CD4-positive, alpha-beta T cell treated with Interleukin-6 for 4 hours (primary cell): ENCODE data around the gene AGBL4.

Experiments
- DNase-seq: peaks from one replicate; pipeline ENCODE4 v3.0.0-alpha.2; 2020; ENCODE audit warnings: mixed read lengths

AGBL4 gene

DNA sequence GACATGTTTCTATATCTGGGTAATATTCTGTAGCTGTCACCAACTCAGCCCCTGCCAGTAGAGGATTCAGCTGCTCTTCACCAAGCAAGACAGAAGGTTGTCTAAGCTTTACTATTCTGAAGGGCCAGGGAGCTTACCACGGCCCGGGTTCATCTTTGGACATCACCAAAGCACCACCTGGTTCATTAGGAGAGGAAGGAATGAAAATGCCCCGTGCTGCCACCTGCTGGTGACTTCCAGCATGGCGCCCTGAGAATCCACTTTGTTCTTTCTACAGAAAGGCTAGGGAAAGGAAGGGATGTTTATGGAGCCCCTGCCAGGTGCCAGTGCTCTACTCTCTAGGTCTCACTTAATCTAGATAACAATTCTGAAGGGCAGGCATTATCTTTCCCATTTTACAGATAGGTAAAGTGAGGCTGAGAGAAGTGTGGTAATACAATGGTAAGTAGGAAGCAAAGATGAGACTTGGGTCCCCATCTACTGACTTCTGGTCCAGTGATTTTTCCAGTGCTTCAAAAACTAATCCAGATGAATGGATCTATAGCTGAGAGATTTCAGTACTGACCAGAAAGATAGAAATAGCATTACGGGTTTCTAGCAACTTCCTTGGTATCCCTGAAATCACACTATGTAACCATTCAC lies 1326.6 kb downstream of the AGBL4 start:
- peak; percentile 49 for DNase-seq

DNA sequence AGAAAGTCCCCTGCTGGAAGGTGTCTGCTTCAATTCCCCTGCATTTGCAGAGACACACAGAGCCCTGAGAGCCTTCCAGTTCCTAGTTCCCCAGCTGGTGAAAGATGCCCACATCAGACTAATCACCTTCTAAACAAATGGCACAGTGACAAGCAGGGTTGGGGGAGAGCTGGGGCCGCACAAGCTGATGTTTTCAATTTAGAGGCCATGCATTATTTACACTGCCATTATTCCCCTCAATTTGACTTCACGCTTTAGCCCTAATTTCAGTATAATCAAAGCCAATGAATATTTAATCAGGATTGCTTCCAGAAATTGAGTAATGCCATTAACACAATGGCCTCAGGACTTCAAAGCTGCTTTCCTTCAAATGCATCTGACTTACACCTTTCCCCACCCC lies 1328.6 kb downstream of the AGBL4 start:
- DNase-seq: no peak

DNA sequence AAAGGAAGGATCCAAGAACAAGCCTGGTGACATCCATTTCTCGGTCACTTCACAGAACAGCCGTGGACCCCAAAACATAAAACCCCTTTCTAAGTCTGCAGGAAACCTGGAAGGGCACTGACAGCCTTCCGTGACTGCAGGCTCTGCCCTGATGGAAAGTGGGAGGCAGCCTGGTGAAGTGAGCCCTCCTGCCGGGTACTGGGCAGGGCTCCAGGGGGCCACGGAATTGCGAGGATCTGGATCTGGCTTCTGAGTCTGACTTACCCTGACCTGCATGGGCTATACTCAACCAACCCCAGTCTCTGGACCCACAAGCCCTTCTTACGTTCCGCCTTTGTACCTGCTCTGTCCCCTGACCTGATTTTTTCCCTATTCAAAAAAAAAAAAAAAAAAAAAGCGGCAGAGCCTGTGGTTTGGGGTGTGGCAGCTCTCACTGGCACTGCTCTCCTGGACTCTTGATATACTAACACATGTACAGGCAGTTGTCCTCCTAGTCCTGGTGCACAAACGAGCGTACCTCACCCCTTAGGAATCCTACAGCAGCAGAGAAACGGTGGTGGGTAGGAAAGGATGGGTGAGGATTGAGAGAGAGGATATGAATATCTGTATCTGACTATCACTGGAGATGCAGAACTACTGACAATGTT lies 1330.0 kb downstream of the AGBL4 start:
- no peak for DNase-seq

DNA sequence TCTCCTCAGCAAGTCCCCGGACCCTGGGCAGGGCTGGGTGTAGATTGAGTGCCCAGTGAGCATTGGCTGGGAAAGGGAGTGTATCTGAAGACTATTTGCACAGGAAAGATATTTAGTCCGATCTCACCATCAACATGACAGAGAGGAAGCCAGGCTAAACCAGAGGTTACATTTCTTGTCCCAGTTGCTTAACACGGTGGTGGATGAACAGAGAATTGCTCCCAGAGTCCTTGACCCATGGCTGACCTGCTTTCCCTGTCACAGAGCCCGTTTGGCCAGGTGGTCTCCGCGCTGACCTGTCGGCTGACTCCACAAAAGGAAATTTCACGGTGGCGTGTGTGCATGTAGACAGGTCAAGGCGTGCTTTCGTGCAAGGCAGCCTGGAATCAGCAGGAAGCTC lies 1330.6 kb downstream of the AGBL4 start:
- no peak for DNase-seq

DNA sequence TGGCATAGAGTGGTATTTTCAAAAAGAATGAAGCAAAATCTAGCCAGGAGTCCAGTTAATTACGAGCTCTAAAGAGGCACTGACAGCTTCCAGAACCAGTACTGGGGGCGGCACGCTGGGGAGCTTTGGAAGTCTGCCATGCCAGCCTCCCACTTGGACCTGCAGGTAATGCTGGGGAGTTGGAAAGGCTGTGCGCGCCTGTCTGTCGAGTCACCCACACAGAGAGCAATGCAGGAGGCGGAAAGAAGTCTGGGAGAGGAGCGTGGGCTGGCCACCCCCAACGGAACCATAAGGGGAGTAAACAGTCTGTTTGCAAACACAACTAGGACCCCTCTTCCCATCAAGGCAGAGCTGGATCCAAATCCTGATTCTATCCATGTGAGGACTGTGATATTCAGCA lies 1331.5 kb downstream of the AGBL4 start:
- no peak for DNase-seq

DNA sequence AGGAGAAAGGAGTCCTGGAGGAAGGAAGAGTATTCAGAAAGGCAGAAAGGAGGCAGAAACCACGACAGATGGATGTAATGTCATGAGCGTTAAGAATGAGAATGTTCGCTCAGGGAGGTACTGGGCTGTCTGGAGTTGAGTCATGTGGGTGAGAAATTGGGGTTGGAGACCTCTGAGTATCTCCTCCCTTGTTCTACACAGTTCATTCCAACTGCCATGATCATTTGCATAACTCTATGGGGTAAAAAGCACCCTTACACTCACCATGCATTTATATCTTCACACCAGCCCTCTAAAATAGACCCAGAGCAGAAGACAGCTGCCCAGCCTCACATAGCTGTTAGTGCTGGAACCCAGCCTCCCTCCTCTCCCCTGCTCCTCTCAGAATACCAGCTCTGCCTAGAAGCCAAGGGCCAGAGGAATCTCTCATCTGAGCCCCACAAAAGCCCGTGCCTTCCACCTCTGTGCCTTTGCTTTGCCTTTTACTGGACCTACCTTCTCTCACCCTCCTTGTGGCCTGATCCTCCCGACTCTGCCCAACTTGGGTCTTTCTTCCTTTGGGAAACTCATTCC lies 1332.2 kb downstream of the AGBL4 start:
- DNase-seq: no peak

DNA sequence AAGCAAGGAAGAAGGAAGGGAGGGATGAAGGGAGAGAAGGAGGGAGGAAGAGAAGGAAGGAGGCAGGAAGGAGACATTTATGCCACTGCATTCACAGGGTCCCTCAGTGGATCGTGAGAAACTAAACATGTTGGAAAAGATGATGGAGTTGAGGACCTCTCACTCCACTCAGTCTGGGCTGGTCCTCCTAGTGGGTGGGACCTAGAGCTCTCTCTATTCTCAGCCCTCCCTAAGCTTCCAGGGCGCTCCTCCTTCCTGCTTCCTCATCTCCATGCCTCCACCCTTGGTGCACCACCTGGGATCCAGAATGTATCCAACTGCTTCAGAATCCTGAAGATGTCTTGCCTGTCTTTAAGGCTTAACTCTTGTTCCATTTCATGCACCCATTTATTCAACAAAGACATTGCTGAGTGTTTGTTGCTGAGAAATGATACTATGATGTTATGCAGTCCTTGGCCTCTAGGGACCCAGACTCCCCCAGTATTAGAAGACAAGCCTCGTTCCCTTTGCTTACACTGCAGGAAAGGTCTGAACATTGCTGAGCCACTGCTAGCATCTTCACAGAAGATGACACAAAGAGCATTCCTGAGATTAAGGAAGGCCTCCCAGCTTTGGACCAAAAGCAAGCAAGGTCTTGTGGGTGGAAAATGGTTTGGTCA lies 1335.5 kb downstream of the AGBL4 start:
- DNase-seq: no peak

DNA sequence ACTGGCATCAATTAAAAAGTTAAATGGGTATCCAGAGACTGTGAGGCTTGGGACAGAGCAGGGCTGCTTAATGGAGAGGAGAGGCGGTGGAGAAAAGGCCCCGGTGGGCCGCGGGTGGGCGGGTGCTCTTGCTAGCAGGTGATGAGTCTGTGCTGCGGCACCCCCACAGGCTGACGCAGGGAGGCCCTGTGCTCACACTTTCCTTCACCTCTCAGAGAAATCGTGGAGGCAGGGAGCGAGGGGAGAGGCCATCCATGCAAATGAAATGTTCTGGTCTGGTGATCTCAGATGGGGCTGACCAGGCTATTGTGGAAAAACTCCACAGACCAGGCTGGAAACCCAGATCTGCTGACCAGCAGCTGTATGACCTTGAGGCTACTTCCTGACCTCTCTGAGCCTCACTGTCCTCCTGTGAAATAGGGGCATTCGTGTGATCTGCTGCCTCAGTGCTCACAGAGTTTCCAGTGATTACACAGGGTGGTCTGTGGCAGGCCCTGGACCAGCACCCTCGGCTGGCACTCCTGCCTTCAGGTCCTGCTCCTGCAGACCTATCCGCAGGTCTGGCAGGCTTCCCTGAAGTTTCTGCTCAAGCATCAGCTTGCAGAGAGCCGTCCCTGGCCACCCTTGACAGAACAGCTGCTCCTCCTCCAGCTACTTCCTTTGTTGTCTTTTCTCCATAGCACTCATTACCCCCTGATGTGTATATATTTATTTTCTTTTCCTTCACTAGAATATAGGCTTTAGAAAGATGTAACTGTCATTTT lies 1336.3 kb downstream of the AGBL4 start:
- no peak for DNase-seq

DNA sequence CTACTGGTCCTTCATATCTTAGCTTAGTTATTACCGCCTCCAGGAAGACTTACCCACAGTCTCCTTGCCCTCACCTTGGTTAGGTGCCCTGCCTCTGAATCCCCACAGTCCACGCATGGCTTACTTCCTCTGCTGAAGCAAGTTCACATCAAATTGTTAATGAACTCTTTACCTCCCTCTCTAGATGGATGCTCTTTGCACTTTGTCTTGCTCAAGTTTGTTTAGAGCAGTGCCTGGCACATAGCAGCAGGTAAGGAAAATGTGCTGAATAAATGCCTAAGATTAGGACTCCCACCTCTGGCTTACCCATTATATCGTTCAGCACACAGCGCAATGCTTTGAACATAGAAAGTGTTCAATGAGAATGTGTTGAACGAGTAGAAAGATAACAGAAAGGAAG lies 1337.6 kb downstream of the AGBL4 start:
- no peak for DNase-seq

DNA sequence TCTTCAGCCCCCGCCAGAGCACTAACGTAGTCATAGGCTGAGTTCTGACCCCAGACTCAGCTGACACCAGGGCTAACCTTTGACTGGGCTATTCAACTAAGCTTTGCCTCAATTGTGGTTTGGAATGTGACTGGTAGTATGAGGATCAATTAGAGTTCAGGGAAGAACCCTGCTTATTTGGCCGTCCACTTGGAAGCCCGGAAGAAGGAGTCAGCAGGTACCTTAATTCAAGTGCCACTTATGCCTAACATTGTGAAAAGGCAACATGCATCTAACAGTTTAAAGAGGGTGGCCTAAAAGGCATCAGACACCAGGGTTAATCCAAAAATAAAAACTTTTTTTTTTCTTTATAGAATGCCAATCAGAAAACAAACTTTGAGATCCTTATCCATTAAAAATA lies 1339.4 kb downstream of the AGBL4 start:
- no peak for DNase-seq

DNA sequence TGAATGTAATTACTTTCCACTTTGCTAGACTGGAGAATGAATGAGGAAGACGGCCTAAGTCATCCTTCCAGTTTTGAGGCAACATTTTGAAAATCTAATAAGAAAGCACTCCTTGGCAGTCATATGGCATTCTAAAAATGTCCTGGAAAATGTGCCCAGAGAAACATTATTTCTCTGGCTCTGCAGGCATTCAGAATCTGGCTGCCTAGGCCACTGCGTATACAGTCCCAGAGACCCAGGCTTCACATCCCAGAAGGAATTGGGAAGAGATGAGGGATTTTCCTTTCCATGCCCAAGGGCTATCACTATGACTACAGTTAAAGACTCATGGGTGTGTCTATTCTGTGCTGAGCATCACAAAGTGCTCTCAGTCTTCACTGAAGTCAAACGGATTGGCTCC lies 1339.9 kb downstream of the AGBL4 start:
- no peak for DNase-seq

DNA sequence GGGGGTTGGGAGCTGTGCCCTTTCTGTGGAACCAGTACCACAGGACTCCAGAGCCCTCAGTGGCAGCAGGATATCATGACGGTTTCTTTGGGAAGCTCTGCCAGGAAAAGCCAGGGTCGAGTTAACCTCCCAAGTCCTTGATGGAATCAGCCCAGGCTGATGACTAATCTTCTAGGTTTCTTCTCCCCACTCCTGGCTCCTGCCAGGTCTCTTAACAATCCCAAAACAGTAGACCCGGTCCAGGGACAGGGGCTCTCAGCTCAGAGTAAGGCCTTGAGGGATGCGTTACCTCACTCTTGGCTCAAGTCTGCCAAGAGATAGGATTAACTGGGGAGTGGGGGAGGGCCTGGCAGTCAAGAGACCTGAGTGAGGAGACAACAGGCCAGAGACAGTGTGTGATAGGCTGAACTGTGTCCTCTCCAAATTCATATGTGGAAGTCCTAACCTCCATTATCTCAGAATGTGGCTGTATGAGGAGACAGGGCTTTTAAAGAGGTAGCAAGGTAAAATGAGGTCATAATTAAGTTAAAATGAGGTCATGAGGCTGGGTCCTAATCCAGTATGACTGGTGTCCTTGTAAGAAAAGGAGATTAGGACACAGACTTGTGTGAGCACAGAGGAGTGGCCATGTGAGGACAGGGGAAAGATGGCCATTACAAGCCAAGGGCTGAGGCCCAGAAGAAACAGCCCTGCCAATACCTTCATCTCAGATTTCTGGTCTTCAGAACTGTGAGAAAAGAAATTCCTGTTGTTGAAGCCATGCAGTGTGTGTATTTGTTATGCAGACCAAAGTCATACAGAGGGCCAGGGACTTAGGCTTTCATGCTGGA lies 1342.1 kb downstream of the AGBL4 start:
- no peak for DNase-seq

DNA sequence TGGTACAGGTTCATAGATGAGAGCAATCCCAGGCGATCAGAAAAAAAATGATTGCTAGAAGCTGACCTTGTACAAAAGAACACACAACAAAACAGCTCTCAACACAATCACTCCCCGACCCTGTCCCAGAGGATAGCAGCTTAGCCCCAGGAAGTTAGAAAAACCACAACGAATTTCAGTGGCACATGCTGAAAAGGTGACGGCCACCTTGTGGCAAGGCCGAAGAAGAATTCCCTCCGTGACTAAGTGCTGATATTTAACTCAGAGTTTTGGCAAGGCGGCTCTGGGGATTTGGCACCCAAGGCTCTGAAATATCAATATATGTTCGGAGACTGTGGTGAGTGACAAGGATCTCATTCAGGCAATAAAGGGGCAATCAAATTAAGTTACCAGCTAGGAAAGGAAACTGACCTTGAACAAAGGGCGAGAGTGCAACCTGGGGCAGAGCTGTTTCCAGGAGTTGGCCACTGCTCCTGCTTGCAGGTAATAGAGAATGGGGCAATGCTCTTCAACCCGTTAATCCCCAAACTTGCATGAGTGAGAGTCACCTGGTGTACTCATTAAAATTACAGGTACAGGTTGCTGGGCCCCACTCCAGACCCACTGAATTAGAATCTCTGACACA lies 1343.2 kb downstream of the AGBL4 start:
- no peak for DNase-seq

DNA sequence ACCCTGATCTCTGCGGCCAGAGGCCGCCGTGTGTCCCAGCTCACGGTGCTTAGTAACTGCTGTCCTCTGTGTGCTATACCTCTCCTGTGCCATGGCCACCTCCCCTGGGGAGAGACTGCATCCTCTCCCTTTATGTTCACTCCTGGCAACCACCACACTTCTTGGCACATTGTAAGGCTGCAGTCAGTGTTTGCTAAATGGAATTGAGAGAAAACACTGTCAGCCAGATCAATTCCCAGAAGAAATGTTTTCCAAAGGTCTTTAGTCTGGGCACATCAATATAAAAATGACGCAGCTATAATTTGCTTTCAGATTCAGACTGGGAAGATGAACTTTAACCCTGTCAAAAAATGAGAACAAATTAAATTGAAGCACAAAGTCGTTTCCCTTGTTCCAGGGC lies 1343.9 kb downstream of the AGBL4 start:
- DNase-seq: no peak

DNA sequence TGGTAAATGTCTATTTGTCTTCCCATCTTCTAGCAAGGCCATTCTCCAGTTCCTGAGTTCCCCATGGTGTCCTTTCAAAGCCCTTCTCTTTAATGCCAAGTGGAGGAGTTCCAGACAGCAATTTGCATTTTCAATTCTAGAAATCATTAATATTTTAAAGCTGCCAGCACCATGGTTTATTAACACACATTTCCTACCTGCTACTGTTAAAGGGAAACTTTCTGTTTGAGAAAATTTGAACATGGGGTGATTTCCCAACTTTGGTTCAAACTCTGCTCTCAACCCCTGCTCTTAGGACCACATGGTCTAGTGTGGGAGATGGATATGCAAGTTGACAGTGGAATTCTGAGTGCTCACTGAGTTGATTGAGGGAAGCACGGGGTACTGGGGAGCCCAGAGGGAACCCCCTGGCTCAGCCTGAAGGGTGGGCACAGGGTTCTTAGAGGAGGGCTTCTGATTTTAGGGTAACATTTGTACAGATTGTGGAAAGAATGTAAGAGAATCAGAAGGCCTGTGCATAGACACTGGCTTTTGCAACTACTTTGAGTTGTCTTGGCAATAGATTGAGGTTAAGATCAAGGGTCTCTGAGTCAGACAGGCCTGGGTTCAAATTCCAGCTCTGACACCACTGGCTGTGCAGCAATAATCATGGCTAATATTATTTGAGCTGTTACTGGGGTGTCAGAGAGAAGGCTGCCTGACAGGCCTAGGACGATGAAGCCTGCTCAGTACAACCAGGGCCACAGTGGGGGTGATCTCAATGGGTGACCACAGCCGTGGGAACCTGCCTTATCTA lies 1344.8 kb downstream of the AGBL4 start:
- DNase-seq: no peak

DNA sequence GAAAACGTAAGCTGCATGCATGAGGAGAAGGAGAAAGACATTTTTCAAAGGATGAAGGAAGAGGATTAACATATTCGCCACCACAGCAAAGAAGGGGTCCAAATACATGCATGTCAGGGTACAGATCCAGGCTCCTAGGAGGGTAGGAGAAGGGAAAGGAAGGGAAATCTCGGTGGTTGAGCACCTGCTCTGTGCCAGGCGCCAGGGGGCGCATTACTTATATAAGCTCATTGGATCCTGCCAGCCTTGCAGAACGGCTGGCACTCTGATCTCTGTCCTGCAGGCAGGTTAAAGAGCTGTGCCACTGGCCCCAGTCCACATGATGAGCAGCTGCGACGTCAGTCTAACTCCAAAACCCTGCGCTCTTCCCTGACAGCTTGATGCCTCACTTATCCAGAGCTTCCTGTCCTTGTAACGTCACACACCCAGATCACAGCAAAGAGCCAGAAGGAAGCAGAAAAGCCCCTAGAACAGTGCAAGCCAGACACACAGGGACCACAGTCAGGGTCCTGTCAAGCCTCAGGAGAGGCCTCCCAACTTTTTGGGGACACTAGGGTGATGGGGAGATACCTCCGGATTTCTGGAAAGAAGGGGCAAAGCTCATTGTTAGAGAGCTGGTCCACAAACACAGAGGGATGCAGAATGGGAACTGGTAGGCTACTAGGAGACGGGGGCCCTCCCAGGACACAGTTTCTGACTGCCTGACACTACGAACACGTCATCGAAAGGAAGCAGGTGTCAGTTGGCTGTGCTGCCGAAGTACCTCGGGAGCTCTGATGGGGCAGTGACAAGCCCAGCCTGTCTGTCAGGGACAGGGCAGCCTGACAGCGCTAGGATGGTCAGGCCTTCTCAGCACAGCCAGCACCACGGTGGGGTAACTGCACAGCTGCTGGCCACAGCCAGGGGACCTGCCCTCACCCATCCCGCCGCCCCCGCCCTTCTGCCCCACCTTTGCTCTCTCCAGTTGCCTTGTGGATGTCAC lies 1346.2 kb downstream of the AGBL4 start:
- peak; percentile 28 for DNase-seq

DNA sequence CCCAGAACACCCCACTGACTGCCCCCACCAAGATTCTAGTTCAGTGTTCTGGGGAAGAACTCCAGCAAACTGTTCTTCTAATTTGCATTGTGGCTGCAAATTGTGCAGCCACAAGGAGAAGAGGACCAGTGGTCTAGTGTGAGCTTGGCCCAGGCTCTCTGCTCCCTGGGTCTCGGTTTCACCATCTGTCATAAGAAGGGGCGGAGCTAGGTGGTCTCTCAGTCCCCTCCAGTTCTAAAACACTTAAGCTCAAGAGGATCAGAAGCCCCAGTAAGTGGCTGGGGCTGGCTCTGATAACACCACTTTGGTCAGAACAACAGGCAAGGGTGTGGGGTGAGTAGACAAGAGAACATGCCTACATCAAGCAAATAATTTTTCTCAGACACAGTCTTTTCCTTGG lies 1346.9 kb downstream of the AGBL4 start:
- no peak for DNase-seq

DNA sequence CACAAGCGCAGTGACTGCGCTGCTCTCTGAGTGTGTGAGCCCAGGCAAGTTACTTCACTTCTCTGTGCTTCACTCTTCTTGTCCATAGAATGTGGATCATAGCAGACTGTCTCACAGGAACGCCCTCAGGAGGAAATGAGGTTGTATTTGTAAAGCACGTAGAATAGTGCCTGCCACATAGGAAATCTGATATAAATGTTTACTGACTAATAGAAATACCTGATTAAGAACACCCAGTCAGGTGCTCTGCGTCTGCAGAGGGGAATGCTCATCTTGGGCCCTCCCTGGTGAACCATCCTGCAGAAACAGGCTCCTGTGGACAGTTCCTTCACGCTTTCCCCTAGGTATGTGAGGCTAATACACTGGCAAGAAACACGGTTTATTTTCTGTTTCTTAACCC lies 1347.4 kb downstream of the AGBL4 start:
- DNase-seq: no peak

DNA sequence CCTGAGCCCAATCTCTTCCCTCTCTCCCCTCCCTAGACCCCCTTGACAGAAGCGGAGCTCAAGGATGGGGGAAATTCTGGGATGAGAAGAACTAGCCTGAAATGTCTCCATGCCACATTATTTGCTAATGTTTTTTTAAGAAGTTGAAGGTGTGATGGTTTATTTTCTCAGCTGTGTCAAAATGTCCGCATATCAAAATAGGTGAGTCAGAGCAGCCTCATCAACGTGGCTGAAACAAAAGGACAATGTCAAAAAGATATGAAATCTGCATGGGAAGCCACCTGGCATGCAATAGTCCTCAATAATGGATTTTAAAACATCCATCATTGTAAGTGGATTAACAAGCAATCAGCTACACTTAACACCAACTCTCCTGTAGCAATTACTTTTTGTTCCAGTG lies 1348.5 kb downstream of the AGBL4 start:
- DNase-seq: no peak

DNA sequence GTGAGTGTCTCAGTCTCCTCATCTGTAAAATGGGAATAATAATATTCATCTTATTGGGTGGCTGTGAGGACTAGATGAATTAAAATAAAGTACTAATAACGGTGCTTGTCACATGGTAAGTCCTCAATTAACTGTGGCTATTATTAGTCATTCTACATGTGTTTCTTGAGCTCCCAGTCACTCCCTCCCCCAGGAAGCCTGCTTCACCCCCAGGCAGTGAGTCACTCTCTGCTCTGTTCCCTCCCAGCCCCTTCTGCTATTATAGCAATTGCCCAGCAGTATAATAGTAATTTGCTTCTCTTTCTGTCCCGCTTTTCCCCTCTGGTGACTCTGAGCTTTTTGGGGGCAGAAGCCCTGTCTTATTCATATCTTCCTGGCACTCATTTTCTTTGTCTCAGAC lies 1349.1 kb downstream of the AGBL4 start:
- DNase-seq: no peak
